IgD-negative memory B cell (primary cell): ENCODE results near the gene EVI5. TPM values are rescaled to one million over a fixed set of nuclear protein-coding genes. Genes with fewer than 3 reads are reported as not detected.
A peak's percentile ranks its signal among the peaks of the same experiment; 100 is the strongest.

ENCODE experiments used
- H3K27ac Mint-ChIP-seq, 3 donors: one replicate each; pipeline ENCODE4 v1.8.0; 2020 to 2022; ENCODE audit warnings: mild to moderate bottlenecking in 3 of 3, mixed read lengths in 3 of 3, moderate library complexity in 1 of 3
- H3K27me3 Mint-ChIP-seq: one replicate; pipeline ENCODE4 v1.8.0; 2021; ENCODE audit warnings: mixed read lengths
- H3K36me3 Mint-ChIP-seq: one replicate; pipeline ENCODE4 v1.8.0; 2020; ENCODE audit warnings: mild to moderate bottlenecking, mixed read lengths
- H3K4me1 Mint-ChIP-seq, 3 donors: one replicate each; pipeline ENCODE4 v1.8.0; 2020 to 2022; ENCODE audit warnings: mixed read lengths in 3 of 3, mild to moderate bottlenecking in 1 of 3
- H3K4me3 Mint-ChIP-seq, 4 donors: one replicate each; pipeline ENCODE4 v1.8.0; 2020 to 2022; ENCODE audit warnings: mild to moderate bottlenecking in 4 of 4, mixed read lengths in 4 of 4, moderate library complexity in 3 of 4
- H3K9me3 Mint-ChIP-seq, 3 donors: one replicate each; pipeline ENCODE4 v1.8.0; 2020 to 2021; ENCODE audit warnings: mixed read lengths in 3 of 3, mild to moderate bottlenecking in 1 of 3
- polyA plus RNA-seq: library from polyadenylated mRNA; unstranded; fragments of 300-500 nt; fragmentation: Illumina TruSeq; gene quantifications from one replicate; pipeline ENCODE4 v1.2.3, GENCODE V29; 2021

EVI5 gene
- 4.8 TPM for polyA plus RNA-seq

- no peaks in the 10 kb centered on the region for H3K9me3 Mint-ChIP-seq
- peak within 1 kb of the TSS; percentile 90 to 95 (median 93) for H3K27ac Mint-ChIP-seq
- H3K4me1 Mint-ChIP-seq, result peaks cover 22 to 27% (median 25%) of the 10 kb centered on the region in 3 donors
- peaks cover 2% of the 10 kb centered on the region for H3K27me3 Mint-ChIP-seq
- H3K36me3 Mint-ChIP-seq, result peaks cover 5% of the 10 kb centered on the region
- H3K4me3 Mint-ChIP-seq, result peak within 1 kb of the TSS; percentile 88 to 96 (median 92)
Observed at GRCh38 chr1:92784639-92785500, at the start of gene EVI5. TSS of gene EVI5 (minus strand) at chr1:92785108. CDS start at chr1:92736546, 48,562 bp downstream.

GRCh38 chr1:92834617-92835016 lies 49.7 kb upstream of the EVI5 start:
- Mint-ChIP-seq H3K36me3 (peaks cover 5% of the 10 kb centered on the region), H3K4me1 (peaks cover 41 to 60% (median 55%) of the 10 kb centered on the region in 3 donors), H3K27me3 (peaks cover 2% of the 10 kb centered on the region)

GRCh38 chr1:92833840-92834239 lies 48.9 kb upstream of the EVI5 start:
- Mint-ChIP-seq H3K4me1 (peaks cover 38 to 55% (median 51%) of the 10 kb centered on the region in 3 donors), H3K4me3 (peak overlapping the region; percentile 97 to 100 (median 100)), H3K9me3 (no peaks in the 10 kb centered on the region), H3K27ac (peak overlapping the region; percentile 95 to 99 (median 99)), H3K27me3 (peaks cover 2% of the 10 kb centered on the region), H3K36me3 (peaks cover 5% of the 10 kb centered on the region)

More at GRCh38 chr1:92834617-92835016, 49.7 kb upstream of the EVI5 start:
- H3K4me3 Mint-ChIP-seq, result peak overlapping the region; percentile 53 to 100 (median 98)
- H3K9me3 Mint-ChIP-seq, result no peaks in the 10 kb centered on the region
- peak overlapping the region; percentile 95 to 99 (median 99) for H3K27ac Mint-ChIP-seq

- peaks cover 32 to 44% (median 40%) of the 10 kb centered on the region in 3 donors for H3K4me1 Mint-ChIP-seq
- H3K27ac Mint-ChIP-seq, result peak overlapping the region; percentile 95 to 99 (median 99)
- peaks cover 2% of the 10 kb centered on the region for H3K36me3 Mint-ChIP-seq
- peak overlapping the region; percentile 97 to 100 (median 100) for H3K4me3 Mint-ChIP-seq
- H3K27me3 Mint-ChIP-seq, result peaks cover 2% of the 10 kb centered on the region
- H3K9me3 Mint-ChIP-seq, result no peaks in the 10 kb centered on the region
Observed at GRCh38 chr1:92832537-92833114, 47.7 kb upstream of the EVI5 start.

- Mint-ChIP-seq H3K27ac (peak within 1 kb of the TSS; percentile 95 to 99 (median 99)), H3K4me3 (peak within 1 kb of the TSS; percentile 97 to 100 (median 100)), H3K27me3 (peaks cover 2% of the 10 kb centered on the region), H3K9me3 (no peaks in the 10 kb centered on the region), H3K36me3 (peaks cover 2% of the 10 kb centered on the region), H3K4me1 (peaks cover 31 to 38% (median 35%) of the 10 kb centered on the region in 3 donors)
Observed at GRCh38 chr1:92831762-92832536, 47.0 kb upstream of the EVI5 start, which contains the start of gene RPL5. TSS of gene RPL5 (plus strand) at chr1:92832040. CDS start at chr1:92832115, 75 bp downstream.

- Mint-ChIP-seq H3K4me1 (peaks cover 31 to 36% (median 34%) of the 10 kb centered on the region in 3 donors), H3K4me3 (peak overlapping the region in 3 of 4 donors; percentile 97 to 100 (median 99)), H3K27ac (peak overlapping the region; percentile 39 to 99 (median 95)), H3K36me3 (peaks cover 2% of the 10 kb centered on the region), H3K27me3 (peaks cover 2% of the 10 kb centered on the region), H3K9me3 (no peaks in the 10 kb centered on the region)
Observed at GRCh38 chr1:92831368-92831761, 46.5 kb upstream of the EVI5 start.

- Mint-ChIP-seq H3K36me3 (peaks cover 2% of the 10 kb centered on the region), H3K9me3 (no peaks in the 10 kb centered on the region), H3K4me1 (peaks cover 0 to 1% (median 0%) of the 10 kb centered on the region in 3 donors), H3K27me3 (no peaks in the 10 kb centered on the region), H3K4me3 (no peak overlapping the region), H3K27ac (no peak overlapping the region)
Observed at GRCh38 chr1:92826792-92827191, 41.9 kb upstream of the EVI5 start.

GRCh38 chr1:92822879-92823278 lies 38.0 kb upstream of the EVI5 start:
- no peaks in the 10 kb centered on the region for H3K36me3 Mint-ChIP-seq
- peaks cover 2% of the 10 kb centered on the region for H3K27me3 Mint-ChIP-seq
- no peak overlapping the region for H3K27ac Mint-ChIP-seq
- H3K4me1 Mint-ChIP-seq, result peaks cover 0 to 5% (median 4%) of the 10 kb centered on the region in 3 donors
- no peak overlapping the region for H3K4me3 Mint-ChIP-seq
- H3K9me3 Mint-ChIP-seq, result no peaks in the 10 kb centered on the region

GRCh38 chr1:92820551-92820950 lies 35.6 kb upstream of the EVI5 start:
- H3K4me1 Mint-ChIP-seq, result peaks cover 0 to 5% (median 4%) of the 10 kb centered on the region in 3 donors
- H3K27me3 Mint-ChIP-seq, result peaks cover 2% of the 10 kb centered on the region
- no peak overlapping the region for H3K4me3 Mint-ChIP-seq

GRCh38 chr1:92820024-92820423 lies 35.1 kb upstream of the EVI5 start:
- H3K9me3 Mint-ChIP-seq, result no peaks in the 10 kb centered on the region
- H3K27ac Mint-ChIP-seq, result no peak overlapping the region
- H3K4me1 Mint-ChIP-seq, result peaks cover 0 to 5% (median 4%) of the 10 kb centered on the region in 3 donors
- no peaks in the 10 kb centered on the region for H3K36me3 Mint-ChIP-seq
- peaks cover 5% of the 10 kb centered on the region for H3K27me3 Mint-ChIP-seq
- no peak overlapping the region for H3K4me3 Mint-ChIP-seq

More at GRCh38 chr1:92820551-92820950, 35.6 kb upstream of the EVI5 start:
- H3K27ac Mint-ChIP-seq, result no peak overlapping the region
- H3K36me3 Mint-ChIP-seq, result no peaks in the 10 kb centered on the region
- no peaks in the 10 kb centered on the region for H3K9me3 Mint-ChIP-seq

GRCh38 chr1:92817986-92818764 lies 33.3 kb upstream of the EVI5 start:
- no peaks in the 10 kb centered on the region for H3K9me3 Mint-ChIP-seq
- H3K36me3 Mint-ChIP-seq, result no peaks in the 10 kb centered on the region
- H3K27me3 Mint-ChIP-seq, result peaks cover 5% of the 10 kb centered on the region
- H3K27ac Mint-ChIP-seq, result no peak overlapping the region
- no peak overlapping the region for H3K4me3 Mint-ChIP-seq
- peaks cover 0 to 5% (median 4%) of the 10 kb centered on the region in 3 donors for H3K4me1 Mint-ChIP-seq

- peaks cover 5% of the 10 kb centered on the region for H3K27me3 Mint-ChIP-seq
- H3K4me3 Mint-ChIP-seq, result no peak overlapping the region
- no peaks in the 10 kb centered on the region for H3K9me3 Mint-ChIP-seq
- no peaks in the 10 kb centered on the region for H3K36me3 Mint-ChIP-seq
- peaks cover 0 to 5% (median 4%) of the 10 kb centered on the region in 3 donors for H3K4me1 Mint-ChIP-seq
- no peak overlapping the region for H3K27ac Mint-ChIP-seq
Observed at GRCh38 chr1:92817137-92817697, 32.3 kb upstream of the EVI5 start.

- Mint-ChIP-seq H3K36me3 (no peaks in the 10 kb centered on the region), H3K9me3 (no peaks in the 10 kb centered on the region), H3K4me3 (no peak overlapping the region)
Observed at GRCh38 chr1:92816732-92817131, 31.8 kb upstream of the EVI5 start.

More at GRCh38 chr1:92816732-92817131, 31.8 kb upstream of the EVI5 start:
- Mint-ChIP-seq H3K4me1 (peaks cover 0 to 5% (median 4%) of the 10 kb centered on the region in 3 donors), H3K27me3 (peaks cover 5% of the 10 kb centered on the region), H3K27ac (no peak overlapping the region)
